ENCODE data around the gene BRD4.

The BRD4 gene

DNA sequence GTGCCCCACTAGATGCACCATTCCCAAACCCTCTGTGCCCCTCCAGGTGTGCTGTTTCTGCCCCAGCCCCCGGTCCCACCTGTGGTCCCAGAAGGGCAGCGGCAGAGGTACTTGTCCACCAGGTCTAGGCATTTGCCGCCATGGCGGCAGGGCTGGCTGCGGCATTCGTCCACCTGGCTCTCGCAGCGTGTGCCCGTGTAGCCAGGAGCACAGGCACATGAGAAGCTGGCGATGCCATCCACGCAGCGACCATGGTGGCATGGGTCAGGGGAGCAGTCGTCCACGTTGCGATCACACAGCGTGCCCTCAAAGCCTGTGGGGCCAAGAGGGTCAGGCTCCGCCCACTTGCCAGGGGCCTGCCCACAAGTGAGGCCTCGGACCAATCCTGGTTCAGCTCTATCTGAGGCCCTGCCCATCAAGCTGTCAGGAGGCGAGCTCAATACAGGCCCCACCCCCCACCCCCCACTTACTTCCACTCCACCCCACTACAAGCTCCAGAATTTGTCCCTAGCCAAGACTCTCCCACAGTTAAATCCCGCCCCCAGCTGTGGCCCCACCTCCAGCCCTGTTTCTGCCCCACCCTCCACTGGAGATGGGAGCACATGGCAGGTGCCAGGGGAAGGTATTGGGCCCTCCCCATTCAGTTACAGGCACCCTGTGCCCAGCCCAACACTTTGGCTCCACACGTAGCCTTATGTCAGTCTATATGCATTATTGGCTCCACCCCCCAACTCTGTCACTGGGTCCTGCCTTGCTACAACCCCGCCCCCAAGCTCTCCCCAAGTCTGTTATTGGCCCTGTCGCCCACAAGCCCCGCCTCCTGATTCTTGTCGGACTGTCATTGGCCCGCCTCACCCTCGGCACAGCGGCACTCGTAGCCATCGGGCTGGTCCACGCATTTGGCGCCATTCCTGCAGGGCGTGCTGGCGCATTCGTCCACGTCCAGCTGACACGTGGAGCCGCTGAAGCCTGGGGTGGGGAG is 145.0 kb downstream of the BRD4 start:
- DNase-seq: no peak
